GM18507 (cell line): ENCODE data around the gene RHBDF2.

ENCODE experiments used
- DNase-seq: peaks from one replicate; pipeline ENCODE4 v3.0.0; 2011; ENCODE audit warnings: low read depth; ENCODE audit not compliant: insufficient read length; ENCODE audit errors: extremely low spot score
- FAIRE-seq: peaks from 2 replicates; lab custom pipeline; 2011; peaks lifted over from hg19 to GRCh38; lab: Jason Lieb, UNC

Gene RHBDF2

DNA sequence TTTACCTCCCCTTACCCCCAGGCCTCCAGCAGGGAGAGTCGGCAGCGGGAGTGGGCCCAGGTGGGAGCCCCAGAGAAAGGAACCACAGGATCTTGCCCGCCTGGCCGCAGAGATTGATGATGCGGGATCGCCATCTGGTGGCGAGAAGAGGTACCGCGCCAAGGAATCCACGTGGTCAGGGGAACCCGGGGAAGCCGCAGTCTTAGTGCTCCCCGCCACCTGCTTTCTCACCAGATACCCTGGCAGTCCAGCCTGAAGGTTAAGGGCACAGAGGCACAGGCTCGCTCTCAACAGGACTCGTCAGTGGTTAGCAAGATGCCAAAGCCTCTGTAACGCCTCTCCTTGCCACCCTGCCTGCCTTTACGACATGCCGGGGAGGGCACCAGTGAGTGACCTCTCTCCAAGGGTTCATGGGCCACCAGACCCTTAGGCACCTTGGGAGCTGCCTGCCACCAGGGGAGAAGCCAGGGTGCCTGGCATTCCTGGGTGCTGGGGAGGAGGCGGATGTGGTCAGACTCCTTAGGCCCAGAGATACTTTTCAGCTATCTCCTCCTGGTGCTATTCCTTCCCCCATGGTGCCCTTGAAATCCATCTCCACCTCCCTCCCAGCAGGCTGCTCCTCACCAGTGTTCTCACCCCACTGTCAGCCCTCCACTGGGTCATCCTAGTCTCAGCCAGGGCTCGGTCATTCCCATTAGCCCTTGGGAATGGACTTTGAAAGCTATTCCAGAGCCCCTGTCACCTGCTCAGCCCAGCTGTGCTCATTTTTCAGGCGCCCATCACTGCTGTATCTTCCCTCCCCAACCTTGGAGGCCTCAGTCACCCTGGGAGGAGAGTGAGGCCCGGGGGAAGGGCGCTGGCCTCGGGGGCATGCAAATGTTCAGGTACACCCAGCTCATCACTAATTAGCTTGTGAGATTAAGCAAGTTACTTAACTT, 5.5 kb upstream of the RHBDF2 start:
- peak; percentile 81 for FAIRE-seq

DNA sequence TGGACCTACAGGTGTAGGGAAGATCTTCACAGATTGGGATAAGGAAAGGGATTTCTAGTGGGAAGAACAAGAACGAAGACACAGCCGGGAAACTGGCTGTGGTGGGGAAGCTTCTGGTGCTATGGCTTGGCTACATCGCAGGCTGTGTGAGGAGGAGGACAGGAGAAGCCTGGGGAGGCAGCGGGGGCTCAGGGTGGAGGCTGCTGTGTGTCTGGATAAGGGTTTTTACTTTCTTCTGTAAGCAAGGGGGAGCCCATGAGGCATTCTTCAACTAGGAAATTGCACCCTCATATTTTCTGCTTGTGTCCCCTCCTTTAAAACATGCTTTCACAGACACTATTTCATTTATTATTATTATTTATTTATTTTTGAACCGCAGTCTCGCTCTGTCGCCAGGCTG, 2.9 kb upstream of the RHBDF2 start:
- no peak for DNase-seq
- FAIRE-seq = no peak

More for the DNA sequence above, 5.5 kb upstream of the RHBDF2 start:
- DNase-seq = peak; percentile 73

DNA sequence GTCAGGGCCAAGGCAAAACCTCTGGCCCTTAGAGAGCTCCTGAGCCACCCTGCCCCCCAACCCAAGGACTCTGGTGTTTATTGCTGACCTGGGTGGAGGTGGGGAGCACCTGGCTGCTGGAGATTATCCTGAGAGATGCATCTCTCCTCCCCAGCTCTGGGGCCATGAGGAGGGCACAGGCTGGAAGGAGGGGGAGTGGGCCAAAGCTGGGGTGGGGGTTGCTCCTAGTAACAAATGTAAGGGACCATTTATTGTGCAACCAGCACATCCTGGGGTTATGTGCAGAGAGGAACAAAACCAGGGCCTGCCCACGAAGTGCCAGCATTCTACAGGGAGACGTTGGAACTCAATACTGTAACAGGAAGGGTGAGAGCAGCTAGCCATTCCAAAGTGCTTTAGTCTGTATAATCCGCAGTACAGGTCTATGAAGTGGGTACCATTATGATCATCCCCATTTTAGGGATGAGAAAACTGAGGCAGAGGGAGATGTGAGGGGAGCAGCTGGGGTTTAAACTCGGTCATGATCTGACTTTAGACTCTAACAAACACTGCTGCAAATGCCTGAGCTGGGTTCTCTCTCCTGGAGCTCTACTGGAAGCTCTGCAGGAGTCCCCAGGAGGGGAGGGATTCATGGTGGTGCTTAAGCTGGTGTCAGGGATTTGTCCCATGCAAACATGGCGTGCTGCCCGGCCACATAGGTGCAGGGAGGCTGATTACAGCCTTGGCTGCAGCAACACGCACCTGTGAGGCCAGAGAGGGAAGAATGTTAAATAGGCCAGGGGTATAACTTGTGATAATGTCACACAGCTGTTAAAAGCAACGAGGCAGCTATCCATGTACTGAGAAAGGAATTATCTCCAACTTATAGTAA, 1.4 kb upstream of the RHBDF2 start:
- FAIRE-seq (no peak), DNase-seq (no peak)

GRCh38 chr17:76501827-76502307, 644 bp upstream of the RHBDF2 start:
- DNase-seq (no peak), FAIRE-seq (no peak)

- DNase-seq = no peak
- no peak for FAIRE-seq
These were observed 541 bp downstream of the RHBDF2 start for GRCh38 chr17:76500747-76501017.

DNA sequence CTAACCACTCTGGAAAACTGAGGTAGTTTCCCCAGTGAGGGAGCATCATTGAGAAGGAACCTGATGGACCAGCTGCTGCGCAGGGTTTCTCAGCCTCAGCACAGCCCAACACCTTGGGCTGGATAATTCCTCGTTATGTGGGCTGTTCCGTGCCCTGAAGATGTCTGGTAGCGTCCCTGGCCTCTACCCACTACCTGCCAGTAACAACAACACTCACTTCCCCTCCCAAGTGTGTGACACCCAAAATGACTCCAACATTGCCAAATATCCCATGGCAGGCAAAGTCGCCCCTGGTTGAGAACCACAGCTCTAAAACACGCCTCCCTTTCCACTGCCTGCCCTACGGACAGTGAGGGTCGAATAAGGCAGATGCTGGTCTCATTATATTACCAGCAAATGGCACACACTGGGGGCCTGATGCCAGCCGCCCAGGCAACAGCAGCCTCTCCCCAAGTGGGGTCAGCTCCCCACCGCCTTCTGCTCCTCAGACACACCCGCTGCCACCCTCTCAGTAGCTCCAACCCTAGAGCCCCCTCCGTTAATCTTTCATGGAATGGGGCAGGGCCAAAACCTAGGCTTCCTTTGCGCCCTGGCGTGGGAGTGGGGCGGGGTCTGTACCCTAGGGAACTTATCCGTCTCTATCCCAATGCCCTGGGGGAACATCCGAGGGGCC, 1.0 kb downstream of the RHBDF2 start:
- no peak for DNase-seq
- FAIRE-seq = no peak

DNA sequence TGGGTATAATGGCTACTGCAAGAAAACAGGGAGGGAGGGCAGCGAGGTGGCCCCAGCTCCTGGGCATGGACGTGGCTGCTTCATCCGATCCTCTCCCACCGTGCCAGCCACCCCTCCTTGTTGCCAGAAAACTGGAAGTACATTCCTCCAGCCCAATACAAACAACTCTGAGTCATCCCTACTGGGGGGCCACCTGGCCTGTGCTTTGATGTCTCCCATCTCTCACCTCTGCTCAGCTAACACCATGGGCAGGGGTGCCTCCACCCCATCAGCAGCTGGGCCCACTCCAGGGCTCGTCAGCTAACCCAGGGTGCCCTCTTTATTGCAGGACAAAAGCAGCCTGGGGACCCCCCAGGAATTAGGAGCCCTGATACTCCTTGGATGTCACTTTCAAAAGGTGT, 2.0 kb downstream of the RHBDF2 start:
- FAIRE-seq (no peak), DNase-seq (no peak)

- peak; percentile 80 for FAIRE-seq
- no peak for DNase-seq
These were observed 2.4 kb downstream of the RHBDF2 start for GRCh38 chr17:76498876-76499251.

GRCh38 chr17:76497979-76498875, 3.0 kb downstream of the RHBDF2 start:
- no peak for DNase-seq
- no peak for FAIRE-seq

GRCh38 chr17:76497699-76497978, 3.6 kb downstream of the RHBDF2 start:
- FAIRE-seq (no peak), DNase-seq (no peak)

GRCh38 chr17:76496464-76496863, 4.8 kb downstream of the RHBDF2 start:
- FAIRE-seq = no peak
- no peak for DNase-seq

DNA sequence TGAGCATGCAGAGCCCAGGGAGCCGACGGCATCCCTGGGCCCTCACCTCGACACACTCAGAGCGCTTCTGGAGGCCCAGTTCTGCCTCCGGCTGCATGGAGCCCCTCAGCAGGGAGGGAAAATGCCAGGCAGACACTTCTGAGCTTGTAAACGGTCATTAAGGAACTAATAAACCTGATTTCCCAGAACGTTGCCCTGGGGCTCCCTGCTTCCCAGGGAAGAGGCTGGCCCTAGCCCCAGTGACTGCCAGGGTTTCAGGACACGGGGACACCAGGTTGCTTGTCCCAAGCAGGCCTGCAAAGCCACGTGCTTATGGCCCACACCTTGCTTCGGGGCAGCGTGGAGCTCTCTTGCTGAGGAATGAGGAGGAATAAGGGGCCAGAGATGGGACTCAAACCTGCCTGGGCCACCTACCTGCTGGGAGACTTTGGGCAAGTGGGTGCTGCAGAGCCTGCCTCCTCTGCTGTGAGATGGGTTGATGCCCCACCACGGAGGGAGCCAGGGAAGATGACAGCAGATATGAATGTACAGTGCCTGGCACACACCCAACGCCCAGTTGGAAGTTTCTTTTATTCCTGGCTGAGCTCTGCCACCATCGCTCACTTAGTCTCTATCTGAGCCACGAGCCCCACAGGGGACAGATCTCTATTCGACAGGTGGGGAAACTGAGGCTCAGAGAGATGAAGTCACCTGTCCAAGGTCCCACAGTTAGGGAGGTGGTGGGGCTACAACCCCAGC, 5.4 kb downstream of the RHBDF2 start:
- DNase-seq (no peak), FAIRE-seq (no peak)

- FAIRE-seq (no peak), DNase-seq (no peak)
These were observed 7.6 kb downstream of the RHBDF2 start for GRCh38 chr17:76493505-76494167.

GRCh38 chr17:76492989-76493501, 8.2 kb downstream of the RHBDF2 start:
- FAIRE-seq (peak; percentile 93), DNase-seq (no peak)

DNA sequence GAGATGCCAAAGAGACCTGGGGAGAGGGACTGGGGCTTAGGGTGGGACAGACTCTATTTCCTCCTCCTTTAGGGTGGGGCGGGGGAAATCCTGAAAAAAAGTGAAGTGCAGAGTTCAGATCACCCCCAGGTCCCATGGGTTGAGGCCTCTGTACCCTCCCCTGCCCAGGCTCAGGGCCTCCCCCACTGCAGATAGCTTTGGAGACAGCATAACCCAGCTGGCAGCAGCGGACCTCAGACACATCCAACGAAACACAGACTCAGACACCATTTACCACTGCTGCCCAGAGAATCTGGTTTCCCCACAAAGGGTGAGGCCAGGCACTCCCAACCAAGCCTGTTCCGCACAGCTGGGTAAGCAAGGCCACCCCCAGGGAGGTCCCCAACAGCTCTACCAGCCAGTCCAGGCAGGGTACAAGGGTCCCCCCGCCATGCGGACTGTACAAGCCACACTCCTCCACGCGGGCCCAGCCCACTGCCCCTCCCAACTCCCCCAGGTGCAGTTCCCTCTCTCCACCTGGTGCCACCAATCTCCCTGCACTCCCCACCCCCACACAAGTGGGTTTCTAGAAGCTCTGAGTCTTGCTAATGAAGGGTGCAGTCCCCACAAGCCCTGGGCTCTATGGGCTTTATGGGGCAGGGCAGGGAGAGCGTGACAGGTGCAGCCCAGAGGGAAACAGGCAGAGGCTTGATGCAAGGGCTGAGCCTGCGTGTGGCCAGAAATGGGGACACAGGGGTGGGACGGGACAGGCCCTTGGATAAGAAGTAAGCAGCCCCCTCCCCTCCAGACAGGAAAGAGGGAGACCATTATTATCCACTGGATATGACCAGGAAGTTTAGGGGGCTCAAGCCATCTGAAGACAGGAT, 8.9 kb downstream of the RHBDF2 start:
- DNase-seq (no peak), FAIRE-seq (no peak)

GRCh38 chr17:76491271-76492122, 9.7 kb downstream of the RHBDF2 start:
- no peak for DNase-seq
- peak; percentile 57 for FAIRE-seq
